DND-41 (cell line): ENCODE data around the gene NUDCD3.

ENCODE experiments used
- ATAC-seq: fragments of 200-7000 bp; cut with Tn5 transposase; 3 replicates; pipeline ENCODE4 v1.9.1; 2021; ENCODE audit warnings: low read depth; ENCODE audit not compliant: insufficient read depth
- DNase-seq: peaks from one replicate; pipeline ENCODE4 v3.0.0-alpha.2; 2020
- H2AFZ ChIP-seq: 2 replicates; pipeline ENCODE4 v1.6.0; 2012; ENCODE audit warnings: low read depth, low read length
- H3K27ac ChIP-seq: 2 replicates; pipeline ENCODE4 v1.5.1; 2012; ENCODE audit warnings: low read length, inconsistent platforms
- H3K27me3 ChIP-seq: fragments of 200-600 bp; sonication (generic); 2 replicates; pipeline ENCODE4 v1.6.0; 2012; ENCODE audit warnings: low read length, mild to moderate bottlenecking, inconsistent platforms; ENCODE audit not compliant: insufficient read depth, poor library complexity
- H3K36me3 ChIP-seq: 2 replicates; pipeline ENCODE4 v1.5.1; 2012; ENCODE audit warnings: low read length, inconsistent platforms; ENCODE audit not compliant: insufficient read depth
- H3K4me1 ChIP-seq: 2 replicates; pipeline ENCODE4 v1.5.1; 2012; ENCODE audit warnings: mild to moderate bottlenecking, low read length; ENCODE audit not compliant: insufficient read depth
- H3K4me2 ChIP-seq: 2 replicates; pipeline ENCODE4 v1.6.0; 2012; ENCODE audit warnings: mild to moderate bottlenecking, moderate library complexity, low read length, inconsistent platforms; ENCODE audit not compliant: insufficient read depth
- H3K4me3 ChIP-seq, 2 experiments: fragments of 200-600 bp in 1 of 2; shearing (Covaris generic) in 1 of 2; 2 replicates each; pipeline ENCODE4 v1.5.1; 2012 to 2016; ENCODE audit warnings: inconsistent platforms in 2 of 2, low read length in 2 of 2, mild to moderate bottlenecking in 2 of 2, low read depth in 1 of 2, moderate library complexity in 1 of 2
- H3K79me2 ChIP-seq: 2 replicates; pipeline ENCODE4 v1.6.0; 2012; ENCODE audit warnings: low read length, inconsistent platforms; ENCODE audit not compliant: insufficient read depth
- H3K9ac ChIP-seq: 2 replicates; pipeline ENCODE4 v1.6.0; 2012; ENCODE audit warnings: low read depth, mild to moderate bottlenecking, inconsistent platforms, low read length, moderate library complexity
- H3K9me3 ChIP-seq: 2 replicates; pipeline ENCODE4 v1.5.1; 2012; ENCODE audit warnings: low read length, moderate library complexity, mild to moderate bottlenecking, inconsistent platforms; ENCODE audit not compliant: insufficient read depth, severe bottlenecking
- H4K20me1 ChIP-seq: 2 replicates; pipeline ENCODE4 v1.6.0; 2012; ENCODE audit warnings: low read length; ENCODE audit not compliant: insufficient read depth
- EZH2 ChIP-seq: IDR thresholded peaks from 3 replicates; pipeline ENCODE4 v1.6.1; 2012; ENCODE audit warnings: borderline replicate concordance, low read depth, mild to moderate bottlenecking, moderate library complexity, low read length, inconsistent platforms; ENCODE audit not compliant: severe bottlenecking
- TF ChIP-seq, protein P1 (sequence below): IDR thresholded peaks from 2 replicates; pipeline ENCODE4 v1.5.1; 2012; ENCODE audit warnings: borderline replicate concordance, low read length, moderate library complexity, mild to moderate bottlenecking; ENCODE audit not compliant: poor library complexity, severe bottlenecking; ENCODE audit errors: extremely low read depth

The NUDCD3 gene

DNA sequence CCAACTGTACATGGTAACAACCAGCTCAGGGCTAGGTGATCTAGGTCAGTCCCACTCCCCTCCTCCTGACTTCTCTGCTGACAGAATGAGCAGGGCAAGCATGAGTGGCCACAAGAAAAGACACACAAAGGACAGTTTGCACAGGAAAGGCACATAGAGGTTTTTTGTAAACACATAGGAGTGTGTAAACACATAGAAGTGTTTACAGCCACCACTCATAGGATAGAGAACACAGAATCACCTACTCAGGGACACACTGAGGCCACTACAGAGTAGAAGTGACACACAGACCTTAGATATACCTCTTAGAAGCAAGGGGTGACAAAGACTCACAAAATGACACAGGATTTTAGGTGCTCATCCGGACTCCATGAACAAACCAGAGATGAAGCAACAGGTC, 19.0 kb downstream of the NUDCD3 start:
- H3K4me3 ChIP-seq = no peak overlapping the region
- TF ChIP-seq, protein P1, sequence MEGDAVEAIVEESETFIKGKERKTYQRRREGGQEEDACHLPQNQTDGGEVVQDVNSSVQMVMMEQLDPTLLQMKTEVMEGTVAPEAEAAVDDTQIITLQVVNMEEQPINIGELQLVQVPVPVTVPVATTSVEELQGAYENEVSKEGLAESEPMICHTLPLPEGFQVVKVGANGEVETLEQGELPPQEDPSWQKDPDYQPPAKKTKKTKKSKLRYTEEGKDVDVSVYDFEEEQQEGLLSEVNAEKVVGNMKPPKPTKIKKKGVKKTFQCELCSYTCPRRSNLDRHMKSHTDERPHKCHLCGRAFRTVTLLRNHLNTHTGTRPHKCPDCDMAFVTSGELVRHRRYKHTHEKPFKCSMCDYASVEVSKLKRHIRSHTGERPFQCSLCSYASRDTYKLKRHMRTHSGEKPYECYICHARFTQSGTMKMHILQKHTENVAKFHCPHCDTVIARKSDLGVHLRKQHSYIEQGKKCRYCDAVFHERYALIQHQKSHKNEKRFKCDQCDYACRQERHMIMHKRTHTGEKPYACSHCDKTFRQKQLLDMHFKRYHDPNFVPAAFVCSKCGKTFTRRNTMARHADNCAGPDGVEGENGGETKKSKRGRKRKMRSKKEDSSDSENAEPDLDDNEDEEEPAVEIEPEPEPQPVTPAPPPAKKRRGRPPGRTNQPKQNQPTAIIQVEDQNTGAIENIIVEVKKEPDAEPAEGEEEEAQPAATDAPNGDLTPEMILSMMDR = no peak
- TF ChIP-seq EZH2 = no peak
- H3K9me3 ChIP-seq = no peaks in the 10 kb centered on the region
- no peak for DNase-seq
- H3K27me3 ChIP-seq = no peaks in the 10 kb centered on the region
- no peak overlapping the region for H3K27ac ChIP-seq
- peaks cover 59% of the 10 kb centered on the region for H4K20me1 ChIP-seq
- H3K4me1 ChIP-seq = no peaks in the 10 kb centered on the region
- H3K4me2 ChIP-seq = no peak overlapping the region
- no peak overlapping the region for H2AFZ ChIP-seq
- ATAC-seq = no peak
- H3K9ac ChIP-seq = no peak overlapping the region
- peaks cover 15% of the 10 kb centered on the region for H3K79me2 ChIP-seq
- H3K36me3 ChIP-seq = peaks cover 67% of the 10 kb centered on the region

DNA sequence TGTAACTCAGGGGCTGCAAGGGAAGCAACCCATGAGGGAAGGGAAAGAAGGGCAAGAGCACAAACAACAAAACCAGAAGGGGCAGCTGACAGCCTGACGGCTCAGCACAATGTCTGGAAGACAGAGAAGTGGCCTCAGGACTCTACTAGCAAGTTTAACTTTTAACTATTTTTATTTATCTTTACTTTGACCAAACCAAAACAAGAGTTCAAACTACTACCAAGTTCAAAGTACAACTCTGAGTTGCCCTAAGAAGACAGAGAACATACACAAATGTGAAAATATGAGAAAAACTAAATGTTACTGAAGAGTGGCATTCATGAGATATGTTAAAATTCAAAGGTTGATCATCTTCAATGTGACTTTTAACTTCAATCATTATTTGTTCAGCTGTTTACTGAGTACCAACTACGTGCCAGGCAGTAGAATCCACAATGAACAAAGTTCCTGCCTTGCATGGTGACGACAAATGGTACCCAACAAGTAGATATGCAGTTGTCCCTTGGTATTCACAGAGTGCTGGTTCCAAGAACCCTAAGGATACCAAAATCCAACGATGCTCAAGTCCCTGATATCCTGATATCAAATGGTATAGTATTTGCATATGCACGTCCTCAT, 19.7 kb downstream of the NUDCD3 start:
- H3K9ac ChIP-seq = no peak overlapping the region
- TF ChIP-seq EZH2 = no peak
- TF ChIP-seq, protein P1 = no peak
- peaks cover 15% of the 10 kb centered on the region for H3K79me2 ChIP-seq
- no peaks in the 10 kb centered on the region for H3K27me3 ChIP-seq
- no peak for DNase-seq
- H3K9me3 ChIP-seq = no peaks in the 10 kb centered on the region
- H4K20me1 ChIP-seq = peaks cover 60% of the 10 kb centered on the region
- H2AFZ ChIP-seq = no peak overlapping the region
- no peaks in the 10 kb centered on the region for H3K4me1 ChIP-seq
- peaks cover 67% of the 10 kb centered on the region for H3K36me3 ChIP-seq
- no peak overlapping the region for H3K4me3 ChIP-seq
- H3K27ac ChIP-seq = no peak overlapping the region
- H3K4me2 ChIP-seq = no peak overlapping the region
- no peak for ATAC-seq

DNA sequence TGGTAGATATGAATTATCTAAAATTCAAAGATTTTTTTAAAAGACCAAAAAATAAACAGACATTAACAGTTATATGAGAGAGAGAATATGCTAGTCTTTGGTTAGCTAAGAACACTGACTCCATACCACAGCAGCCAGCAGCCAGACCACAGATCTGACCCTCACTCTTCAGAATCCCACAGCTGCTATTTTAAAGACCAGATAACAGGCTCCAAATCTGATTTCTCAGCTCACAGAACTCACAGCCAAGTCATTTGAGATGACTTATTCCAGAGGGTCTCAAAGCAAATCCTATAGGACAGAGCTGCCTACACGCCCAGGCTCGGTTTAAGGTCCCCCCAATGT, 20.4 kb downstream of the NUDCD3 start:
- TF ChIP-seq, protein P1 = no peak
- no peak for TF ChIP-seq EZH2
- ATAC-seq (no peak), DNase-seq (no peak)
- Histone ChIP-seq H3K9me3 (no peaks in the 10 kb centered on the region), H3K36me3 (peaks cover 72% of the 10 kb centered on the region), H3K4me1 (no peaks in the 10 kb centered on the region), H3K79me2 (peaks cover 19% of the 10 kb centered on the region), H4K20me1 (peaks cover 66% of the 10 kb centered on the region), H3K4me2 (no peak overlapping the region), H3K4me3 (no peak overlapping the region), H3K27ac (no peak overlapping the region), H3K9ac (no peak overlapping the region), H3K27me3 (no peaks in the 10 kb centered on the region), H2AFZ (no peak overlapping the region)
